Suppressor macrophage treated with lipopolysaccharide for 4 hours (primary cell): ENCODE results near the gene CDKN2B.
"Not testable (repeated sequence)": the region's sequence is repeated elsewhere in the genome, so short reads cannot be mapped to it uniquely, and the experiment has no call there.

Source experiments
- DNase-seq: peaks from one replicate; pipeline ENCODE4 v3.0.0-alpha.2; 2020

Gene CDKN2B, protein sequence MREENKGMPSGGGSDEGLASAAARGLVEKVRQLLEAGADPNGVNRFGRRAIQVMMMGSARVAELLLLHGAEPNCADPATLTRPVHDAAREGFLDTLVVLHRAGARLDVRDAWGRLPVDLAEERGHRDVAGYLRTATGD

DNA sequence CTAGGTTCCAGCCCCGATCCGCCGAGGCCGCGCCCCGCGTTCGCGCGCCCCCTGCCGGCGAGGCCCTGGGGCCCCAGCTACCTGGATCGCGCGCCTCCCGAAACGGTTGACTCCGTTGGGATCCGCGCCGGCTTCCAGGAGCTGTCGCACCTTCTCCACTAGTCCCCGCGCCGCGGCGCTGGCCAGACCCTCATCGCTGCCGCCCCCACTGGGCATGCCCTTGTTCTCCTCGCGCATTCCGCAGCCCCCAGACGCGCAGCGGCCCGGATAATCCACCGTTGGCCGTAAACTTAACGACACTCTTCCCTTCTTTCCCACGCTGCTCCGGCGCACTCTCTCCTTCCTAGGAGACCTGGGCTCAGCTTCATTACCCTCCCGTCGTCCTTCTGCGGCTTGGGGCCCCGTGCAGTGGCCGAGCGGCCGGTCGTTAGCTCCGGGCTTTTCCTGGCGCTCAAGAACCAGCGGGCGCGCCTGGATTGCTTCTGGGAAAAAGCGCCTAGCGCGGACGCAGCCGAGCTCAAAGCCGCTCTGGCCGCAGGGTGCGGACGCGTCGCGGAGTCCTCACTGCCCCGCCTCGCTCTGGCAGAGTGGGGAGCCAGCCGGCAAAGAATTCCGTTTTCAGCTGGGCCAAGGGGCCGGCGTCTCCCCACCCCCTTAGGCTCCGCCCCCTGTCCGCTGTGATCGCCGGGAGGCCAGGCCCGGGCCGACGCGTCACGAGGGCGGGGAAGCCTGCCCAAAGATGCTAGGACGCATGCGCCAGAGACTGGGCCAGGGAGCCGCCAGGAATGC, at the start of gene CDKN2B:
CDKN2B (minus strand) TSS at position 589 of the 789 bp plus-strand sequence; CDS start at position 237, 352 bp downstream.
- peak; percentile 97 for DNase-seq

DNA sequence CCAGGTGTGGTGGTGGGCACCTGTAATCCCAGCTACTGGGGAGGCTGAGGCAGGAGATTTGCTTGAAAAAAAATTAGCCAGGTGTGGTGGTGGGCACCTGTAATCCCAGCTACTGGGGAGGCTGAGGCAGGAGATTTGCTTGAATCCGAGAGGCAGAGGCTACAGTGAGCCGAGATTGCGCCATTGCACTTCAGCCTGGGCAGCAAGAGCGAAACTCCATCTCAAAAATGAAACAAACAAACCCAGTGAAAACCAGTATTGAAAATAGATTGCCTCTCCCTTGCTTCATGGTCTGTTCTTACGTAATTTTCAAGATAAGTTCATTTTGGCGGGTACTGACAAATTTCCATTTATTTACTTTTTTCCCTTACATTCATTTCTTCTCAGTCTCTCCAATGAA, 48.9 kb upstream of the CDKN2B start:
- DNase-seq = not testable (repeated sequence)

DNA sequence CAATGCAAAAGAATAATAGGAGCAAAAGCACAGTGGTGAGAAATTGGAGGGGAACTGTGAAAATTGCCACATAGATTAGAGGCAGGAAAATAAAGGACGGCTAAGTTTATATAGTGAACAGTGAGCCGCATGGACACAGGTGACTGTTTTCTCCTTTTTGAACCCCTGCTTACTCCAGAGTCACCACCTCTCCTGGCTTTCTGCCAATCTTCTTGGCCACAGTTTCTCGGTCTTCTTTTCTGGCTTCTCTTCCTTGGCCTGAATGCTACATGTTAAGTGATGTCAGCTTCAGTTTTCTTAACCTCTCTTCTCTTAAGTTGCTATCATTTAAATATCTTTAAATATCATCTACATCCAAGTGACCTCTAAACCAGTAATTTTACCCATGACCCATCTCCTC, 47.3 kb upstream of the CDKN2B start:
- DNase-seq = no peak

DNA sequence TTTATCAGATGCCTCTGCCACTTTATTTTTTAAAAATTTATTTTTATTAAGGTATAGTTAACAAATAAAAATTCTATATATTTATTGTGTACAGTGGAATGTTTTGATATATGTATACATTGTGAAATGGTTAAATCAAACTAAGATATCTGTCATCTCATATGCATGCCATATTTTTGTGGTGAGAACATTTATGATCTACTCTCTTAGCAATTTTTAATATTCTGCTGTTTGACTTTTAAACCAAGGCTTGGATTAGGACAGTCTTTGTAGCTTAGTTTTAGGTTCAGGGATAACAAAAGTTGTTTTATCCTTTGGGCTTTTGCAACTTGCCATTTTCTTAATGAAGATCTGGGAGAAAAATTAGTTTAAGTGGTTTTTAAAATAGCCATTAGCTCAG, 46.0 kb upstream of the CDKN2B start:
- no peak for DNase-seq

GRCh38 chr9:22054529-22054928, 45.4 kb upstream of the CDKN2B start:
- no peak for DNase-seq

DNA sequence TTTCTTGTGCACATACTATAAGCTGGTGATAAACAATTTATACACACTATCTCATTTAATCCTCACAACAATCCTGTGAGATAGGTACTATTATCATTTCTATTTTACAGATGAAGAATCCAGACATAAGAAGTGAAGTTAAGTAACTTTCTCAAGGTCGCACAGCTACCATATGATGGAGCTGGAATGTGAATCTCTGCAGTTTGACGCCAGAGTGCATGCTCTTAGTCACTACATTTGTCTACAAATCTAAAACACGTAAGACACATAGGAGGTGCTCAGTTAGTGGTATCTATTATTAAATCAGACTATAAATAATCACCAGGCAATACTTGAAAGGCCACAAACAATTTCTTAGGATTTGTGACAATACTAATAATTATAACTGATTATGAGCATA, 45.0 kb upstream of the CDKN2B start:
- DNase-seq = no peak

- no peak for DNase-seq
These were observed 44.1 kb upstream of the CDKN2B start for GRCh38 chr9:22053178-22053577.

GRCh38 chr9:22052376-22052945, 43.4 kb upstream of the CDKN2B start:
- peak; percentile 14 for DNase-seq

GRCh38 chr9:22050924-22051323, 41.8 kb upstream of the CDKN2B start:
- no peak for DNase-seq

- no peak for DNase-seq
These were observed 40.3 kb upstream of the CDKN2B start for GRCh38 chr9:22049411-22049810.

DNA sequence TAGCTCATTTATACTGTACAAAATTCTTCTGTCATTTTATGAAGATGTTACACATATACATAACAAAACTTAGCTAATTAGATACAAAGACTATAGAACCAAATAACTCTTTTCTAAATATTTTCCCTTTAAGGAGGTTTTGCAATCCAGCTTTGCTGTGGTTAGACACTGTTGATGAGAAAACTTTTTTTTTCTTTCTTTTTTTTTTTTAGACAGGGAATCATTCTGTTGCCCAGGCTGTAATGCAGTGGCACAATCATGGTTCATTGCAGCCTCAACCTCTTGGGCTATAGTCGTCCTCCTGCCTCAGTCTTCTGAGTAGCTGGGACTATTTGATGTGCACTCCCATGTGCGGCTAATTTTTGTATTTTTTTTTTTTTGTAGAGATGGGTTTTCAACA, 38.5 kb upstream of the CDKN2B start:
- no peak for DNase-seq

DNA sequence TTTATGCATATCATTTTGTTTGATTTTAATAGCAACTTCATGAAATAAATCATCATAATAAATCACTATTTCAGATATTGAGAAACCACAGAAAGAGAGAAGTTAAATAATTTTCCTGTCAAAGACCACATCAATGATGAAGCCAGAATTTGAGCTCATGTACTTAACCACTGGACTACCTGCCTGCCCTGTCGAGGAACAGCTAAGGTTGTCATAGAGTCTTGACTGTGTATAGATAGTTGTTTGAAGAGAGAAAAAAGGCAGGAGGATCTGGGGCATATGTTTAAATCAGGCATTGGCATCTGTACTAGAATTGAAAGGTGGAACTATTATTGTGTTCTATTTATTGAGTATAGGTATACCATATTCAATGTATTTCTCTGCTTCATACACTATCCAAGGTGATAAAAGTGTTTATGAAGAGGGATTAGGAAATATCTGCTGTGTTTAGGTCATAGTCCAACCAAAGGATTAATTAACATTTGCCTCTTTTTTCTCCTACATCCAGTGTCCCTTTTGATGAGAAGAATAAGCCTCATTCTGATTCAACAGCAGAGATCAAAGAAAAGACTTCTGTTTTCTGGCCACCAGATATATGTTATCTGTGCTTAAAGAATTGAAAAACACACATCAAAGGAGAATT, 37.3 kb upstream of the CDKN2B start:
- no peak for DNase-seq

DNA sequence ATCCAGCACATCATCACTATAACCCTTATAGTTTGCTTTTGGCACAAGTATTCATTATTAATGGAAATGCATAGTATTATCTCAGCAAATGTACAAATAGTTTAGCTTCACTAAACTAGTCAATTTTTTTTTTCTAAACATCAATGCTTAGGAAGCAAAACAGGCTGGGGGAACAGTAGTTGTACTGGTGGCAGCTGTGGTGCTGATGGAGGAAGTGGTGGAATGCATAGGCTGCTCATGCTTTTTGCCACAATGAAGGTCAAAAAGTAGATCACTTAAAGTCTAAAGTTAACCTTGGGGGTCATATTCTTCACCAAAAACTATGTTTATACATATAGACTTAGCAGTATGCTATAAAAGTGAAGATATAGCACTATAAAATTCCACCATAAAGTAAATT, 36.3 kb upstream of the CDKN2B start:
- DNase-seq = no peak

DNA sequence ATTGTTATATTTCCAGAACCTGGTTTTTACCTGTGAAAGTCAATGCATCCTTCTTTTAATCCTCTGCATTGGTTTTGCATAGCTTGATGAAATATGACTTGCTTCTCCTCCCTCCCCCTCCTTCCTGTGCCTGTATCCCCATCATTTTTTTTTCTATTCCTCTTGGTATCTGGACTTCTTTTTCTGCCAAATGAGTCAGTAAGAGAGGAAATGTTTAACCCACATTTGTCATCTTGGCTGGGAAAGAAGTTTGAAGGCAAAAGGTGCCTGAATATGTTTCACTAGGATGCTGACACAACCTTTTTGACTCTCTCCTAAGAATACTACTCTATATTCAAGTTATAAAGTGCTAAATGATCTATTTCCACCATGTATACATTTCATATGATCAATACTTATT, 35.5 kb upstream of the CDKN2B start:
- DNase-seq = peak; percentile 19

GRCh38 chr9:22043928-22044327, 34.8 kb upstream of the CDKN2B start:
- DNase-seq = no peak

DNA sequence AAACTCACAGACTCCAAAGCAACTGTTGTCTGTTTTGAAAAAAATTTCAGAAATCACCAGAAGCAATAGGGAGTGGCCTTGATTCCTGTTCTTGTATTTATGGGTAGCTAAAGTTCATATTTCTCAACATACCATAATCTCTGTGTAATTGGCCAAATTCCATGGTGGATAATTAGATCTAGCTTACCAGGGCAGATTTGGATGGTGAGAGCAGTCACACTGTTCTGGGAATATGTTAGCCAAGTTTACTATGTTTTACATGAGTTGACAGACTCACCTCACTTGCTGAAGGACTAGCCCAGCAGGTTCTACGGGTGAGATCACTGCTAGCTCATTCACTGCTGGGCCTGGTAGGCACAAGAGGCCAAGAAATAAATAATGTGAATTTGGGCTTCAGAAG, 32.7 kb upstream of the CDKN2B start:
- DNase-seq = no peak

GRCh38 chr9:22041344-22041743, 32.2 kb upstream of the CDKN2B start:
- no peak for DNase-seq

DNA sequence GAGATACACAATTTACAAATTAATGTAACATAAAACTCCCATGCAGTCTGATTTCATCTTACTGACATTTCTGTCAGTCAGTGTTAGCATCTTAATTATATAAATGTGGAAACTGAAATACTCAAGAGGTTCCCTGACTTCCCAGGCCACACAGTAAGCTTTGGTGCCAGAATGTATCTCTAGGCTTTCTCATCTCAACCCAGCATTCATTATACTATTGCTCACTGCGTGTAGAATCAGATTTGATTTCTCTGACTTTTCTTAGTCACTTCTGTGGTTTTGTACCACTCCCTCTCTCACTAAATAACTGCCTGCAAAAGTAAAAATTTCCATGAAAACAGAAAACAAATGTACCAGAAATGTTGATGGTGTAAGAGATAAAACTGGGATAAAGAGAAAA, 31.7 kb upstream of the CDKN2B start:
- DNase-seq = no peak

GRCh38 chr9:22039258-22039657, 30.2 kb upstream of the CDKN2B start:
- no peak for DNase-seq

GRCh38 chr9:22037954-22038690, 29.0 kb upstream of the CDKN2B start:
- peak; percentile 63 for DNase-seq

GRCh38 chr9:22036866-22037626, 27.9 kb upstream of the CDKN2B start:
- DNase-seq = no peak

- DNase-seq = no peak
These were observed 26.5 kb upstream of the CDKN2B start for GRCh38 chr9:22035591-22036011.
